ENCODE results near the gene DMRTB1.

DMRTB1 gene

DNA sequence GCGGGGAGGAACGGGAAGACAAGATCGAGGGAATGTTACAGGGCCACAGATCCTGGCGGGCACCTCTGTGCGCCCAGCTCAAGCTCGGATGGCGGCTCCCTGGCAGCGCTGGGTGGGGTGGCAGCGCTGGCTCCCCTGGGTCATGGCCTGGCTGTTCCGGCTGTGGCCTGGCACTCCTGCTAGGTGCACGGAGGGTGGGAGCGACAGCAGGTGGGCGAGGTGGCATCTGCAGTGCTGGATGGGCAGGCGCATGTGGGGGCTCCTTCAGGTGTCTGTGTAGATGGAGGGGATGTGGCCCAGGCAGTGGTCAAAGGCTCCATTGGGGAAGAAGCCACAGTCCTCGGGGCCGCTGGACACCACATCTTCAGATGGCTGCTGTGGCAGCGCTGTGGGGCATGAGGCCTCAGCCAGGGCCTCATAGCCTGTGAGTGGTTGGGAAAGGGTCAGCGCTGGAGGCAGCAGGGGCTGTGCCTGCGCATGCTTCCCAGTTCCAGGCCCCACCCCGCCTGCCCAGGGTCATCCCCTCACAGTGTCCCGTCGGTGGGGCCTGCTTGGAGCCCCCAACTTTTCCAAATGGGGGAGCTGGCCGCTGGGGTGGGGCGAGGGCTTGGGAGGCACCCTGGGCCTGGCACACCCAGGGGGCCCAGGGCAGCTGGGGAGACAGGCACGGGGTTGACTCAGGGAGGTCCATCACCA, 47.3 kb downstream of the DMRTB1 start:
- CTCF ChIA-PET: interaction anchor here (0.9 to 1.0 kb wide), 2 partner anchors 21 to 22 kb away, joined by 5 read pairs; no protein-coding TSS in a partner anchor

GRCh38 chr1:53507116-53507820, 48.1 kb downstream of the DMRTB1 start:
- Histone ChIP-seq H3K4me3 (ENCODE audit: low read depth, low read length) (no peak overlapping the region), H3K4me1 (ENCODE audit: control insufficient read depth, insufficient read depth, low read length) (peaks cover 8% of the 10 kb centered on the region), H3K36me3 (ENCODE audit: control insufficient read depth in 2 of 2, insufficient read depth in 1 of 2, low read length in 2 of 2) (no peaks in the 10 kb centered on the region), H3K9me3 (ENCODE audit: control insufficient read depth, insufficient read depth, low read depth, low read length) (no peaks in the 10 kb centered on the region), H3K27ac (ENCODE audit: extremely low read depth, low read depth, low read length) (no peak overlapping the region)
- ChIA-PET CTCF (interaction anchor here (0.5 to 0.9 kb wide), 2 partner anchors 22 to 23 kb away, joined by 3 to 5 read pairs; no protein-coding TSS in a partner anchor), POLR2A (no interaction called here)
- TF ChIP-seq KLF1 (tag by site-specific recombination; IDR thresholded peaks at IDR 0.05) (0 out of 2 replicates have a peak, but pooled peaks have one; percentile 37), ZBTB8A (tag by site-specific recombination; IDR thresholded peaks at IDR 0.05) (no peak), ZNF664 (tag by site-specific recombination; IDR thresholded peaks at IDR 0.05) (peak; percentile 60; the same call in 1 of the 2 replicates)
- TF ChIP-seq, protein P1, sequence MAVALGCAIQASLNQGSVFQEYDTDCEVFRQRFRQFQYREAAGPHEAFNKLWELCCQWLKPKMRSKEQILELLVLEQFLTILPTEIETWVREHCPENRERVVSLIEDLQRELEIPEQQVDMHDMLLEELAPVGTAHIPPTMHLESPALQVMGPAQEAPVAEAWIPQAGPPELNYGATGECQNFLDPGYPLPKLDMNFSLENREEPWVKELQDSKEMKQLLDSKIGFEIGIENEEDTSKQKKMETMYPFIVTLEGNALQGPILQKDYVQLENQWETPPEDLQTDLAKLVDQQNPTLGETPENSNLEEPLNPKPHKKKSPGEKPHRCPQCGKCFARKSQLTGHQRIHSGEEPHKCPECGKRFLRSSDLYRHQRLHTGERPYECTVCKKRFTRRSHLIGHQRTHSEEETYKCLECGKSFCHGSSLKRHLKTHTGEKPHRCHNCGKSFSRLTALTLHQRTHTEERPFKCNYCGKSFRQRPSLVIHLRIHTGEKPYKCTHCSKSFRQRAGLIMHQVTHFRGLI (tag by site-specific recombination; IDR thresholded peaks at IDR 0.05): 0 out of 2 replicates have a peak, but pooled peaks have one; percentile 25

More for the DNA sequence above, 47.3 kb downstream of the DMRTB1 start:
- Histone ChIP-seq H3K4me1 (ENCODE audit: control insufficient read depth, insufficient read depth, low read length) (peaks cover 2% of the 10 kb centered on the region; the same call in 1 of the 2 replicates), H3K9me3 (ENCODE audit: control insufficient read depth, insufficient read depth, low read depth, low read length) (no peaks in the 10 kb centered on the region), H3K36me3 (ENCODE audit: control insufficient read depth in 2 of 2, insufficient read depth in 1 of 2, low read length in 2 of 2) (no peaks in the 10 kb centered on the region), H3K27ac (ENCODE audit: extremely low read depth, low read depth, low read length) (no peak overlapping the region), H3K4me3 (ENCODE audit: low read depth, low read length) (no peak overlapping the region)
- TF ChIP-seq ZNF518A (tag by site-specific recombination; conservative IDR thresholded peaks at IDR 0.05; ENCODE audit: low read depth) (no peak), ZNF596 (tag by site-specific recombination; IDR thresholded peaks at IDR 0.05) (no peak), GLIS2 (tag by site-specific recombination; IDR thresholded peaks at IDR 0.05) (peak; percentile 20; the same call in 1 of the 2 replicates)
- POLR2A ChIA-PET: no interaction called here

DNA sequence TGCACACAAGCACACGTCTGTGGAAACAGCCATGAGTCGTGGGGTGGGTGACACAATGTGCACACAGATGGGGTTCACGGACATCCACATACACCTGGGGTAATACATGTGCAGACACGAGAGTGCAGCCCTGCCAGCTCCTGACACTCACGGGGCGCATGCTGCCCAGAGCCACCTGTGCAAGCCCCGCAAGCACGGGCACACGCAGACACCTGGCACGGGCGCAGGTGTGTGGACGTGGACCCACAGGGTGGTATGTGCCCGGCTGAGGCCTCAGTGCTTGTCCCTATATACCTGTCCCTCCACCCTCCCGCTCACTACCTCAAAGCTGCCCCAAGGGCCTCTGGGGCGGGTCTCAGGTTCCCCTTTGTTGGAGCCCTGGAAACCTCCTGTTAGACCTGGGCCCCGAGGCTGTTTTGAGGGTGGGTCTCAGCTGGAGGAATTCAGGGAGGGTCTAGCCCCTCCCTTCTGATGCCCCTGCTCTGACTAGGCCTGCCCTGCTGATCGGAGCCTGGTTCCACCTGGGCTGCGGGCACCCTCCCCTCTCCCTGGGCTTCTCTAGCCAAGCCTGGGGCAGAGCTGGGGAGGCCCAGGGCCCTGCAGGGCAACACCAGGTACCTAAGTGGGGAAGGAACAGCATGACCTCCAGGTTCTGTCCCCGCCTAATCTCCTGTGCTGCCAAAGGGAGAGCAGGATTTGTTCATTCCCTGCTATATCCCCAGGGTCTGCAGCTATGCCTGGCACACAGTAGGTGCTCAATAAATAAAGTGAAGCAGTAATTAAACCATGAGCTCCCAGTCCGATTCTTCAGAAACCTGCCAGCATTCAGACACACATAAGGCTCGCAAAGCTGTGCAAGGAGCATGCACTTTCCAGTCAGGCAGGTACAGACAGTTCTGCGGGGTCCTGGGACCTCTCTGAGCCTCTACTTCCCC, 49.1 kb downstream of the DMRTB1 start:
- ChIA-PET POLR2A (no interaction called here), CTCF (interaction anchor here (0.5 kb wide), 1 partner anchor 23 kb away, joined by 3 read pairs; no protein-coding TSS in a partner anchor)
- no peak overlapping the region for H3K4me3 ChIP-seq (ENCODE audit: low read depth, low read length)
- no peak overlapping the region for H3K27ac ChIP-seq (ENCODE audit: extremely low read depth, low read depth, low read length)
- H3K4me1 ChIP-seq (ENCODE audit: control insufficient read depth, insufficient read depth, low read length): peaks cover 13% of the 10 kb centered on the region
- H3K9me3 ChIP-seq (ENCODE audit: control insufficient read depth, insufficient read depth, low read depth, low read length): no peaks in the 10 kb centered on the region
- TF ChIP-seq ZIC2 (tag by site-specific recombination; IDR thresholded peaks at IDR 0.05) (peak; percentile 44), ZNF664 (tag by site-specific recombination; IDR thresholded peaks at IDR 0.05) (peak; percentile 81), OVOL3 (tag by site-specific recombination; IDR thresholded peaks at IDR 0.05) (no peak)
- H3K36me3 ChIP-seq (ENCODE audit: control insufficient read depth in 2 of 2, insufficient read depth in 1 of 2, low read length in 2 of 2): no peaks in the 10 kb centered on the region
